ENCODE data around the gene FYB2. TPM values are rescaled to one million over a fixed set of nuclear protein-coding genes. Genes with fewer than 3 reads are reported as not detected.

The FYB2 gene
- polyA plus RNA-seq, 2 of the 4 experiments (the other 2 are of a cell fraction) = not detected

DNA sequence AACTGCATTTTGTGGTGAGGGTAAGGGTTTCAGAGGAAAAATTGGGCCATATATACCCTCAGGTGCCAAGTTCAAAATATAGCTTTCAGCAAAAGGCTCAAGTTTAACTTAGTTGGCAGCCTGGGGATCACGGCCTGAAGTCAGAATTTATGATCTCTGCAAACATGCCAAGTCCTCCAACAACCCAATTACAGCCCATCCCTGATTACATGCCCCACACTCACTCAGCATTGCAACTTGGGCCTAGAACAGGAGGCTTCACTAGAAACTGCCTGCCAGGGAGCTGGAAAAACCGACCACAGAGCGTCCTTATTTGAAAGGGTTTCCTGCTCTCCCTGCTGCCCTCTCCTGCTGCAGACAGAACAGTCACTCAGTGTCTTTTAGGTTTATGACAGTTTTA, 12.4 kb downstream of the FYB2 start:
- DNase-seq (ENCODE audit: low read depth in 1 of 2, low spot score in 1 of 2) (no peak), FAIRE-seq (no peak), ATAC-seq (no peak)
- no peak overlapping the region for H3K4me2 ChIP-seq
- H3K4me1 ChIP-seq = no peaks in the 10 kb centered on the region
- CTCF ChIA-PET = interaction anchor here (1.9 kb wide), 1 partner anchor 14 kb away, joined by 8 read pairs; no protein-coding TSS in a partner anchor
- no peaks in the 10 kb centered on the region for H3K9me3 ChIP-seq
- no peak overlapping the region for H3K27ac ChIP-seq
- H3K4me3 ChIP-seq = no peak overlapping the region
- TF ChIP-seq HOXA7 (CRISPR knock-in tag; IDR thresholded peaks at IDR 0.05) = no peak
- 31% methylated on average over 3 of the region's 3 CpGs for WGBS (ENCODE audit: missing lambda C conversion rate)
- POLR2A ChIA-PET = no interaction called here

GRCh38 chr1:56803561-56804156, 15.5 kb downstream of the FYB2 start:
- POLR2A ChIA-PET = no interaction called here
- FAIRE-seq (no peak), ATAC-seq (peak; percentile 87 to 93), DNase-seq (ENCODE audit: low read depth in 1 of 2, low spot score in 1 of 2) (peak; percentile 26 to 48)
- H3K4me2 ChIP-seq = no peak overlapping the region
- H3K9me3 ChIP-seq = no peaks in the 10 kb centered on the region
- CTCF ChIA-PET = interaction anchor here (0.6 to 2.3 kb wide), 12 partner anchors 11 to 1526 kb away, joined by 3 to 13 read pairs (median 3); partner anchors contain the start of gene PLPP3
- TF ChIP-seq EHF (CRISPR knock-in tag; IDR thresholded peaks at IDR 0.05) (no peak), GATA3 (IDR thresholded peaks at IDR 0.05; ENCODE audit: borderline replicate concordance) (no peak), MAZ (IDR thresholded peaks at IDR 0.05; ENCODE audit: borderline replicate concordance, low read depth, low read length) (no peak), SMC3 (IDR thresholded peaks at IDR 0.05) (peak; percentile 46; the same call in 2 of the 3 replicates), TP53 (CRISPR knock-in tag; IDR thresholded peaks at IDR 0.05) (no peak), ZNF302 (CRISPR knock-in tag; IDR thresholded peaks at IDR 0.05) (no peak), KDM1A (IDR thresholded peaks at IDR 0.05; ENCODE audit: low read depth) (no peak), CBX8 (IDR thresholded peaks at IDR 0.05) (no peak), NPAS2 (CRISPR knock-in tag; IDR thresholded peaks at IDR 0.05; ENCODE audit: borderline replicate concordance) (no peak), PBX3 (IDR thresholded peaks at IDR 0.05) (no peak), RAD21 (conservative IDR thresholded peaks at IDR 0.05 in 1 of 2, IDR thresholded peaks at IDR 0.05 in 1 of 2) (peak; percentile 43 to 62), PHF8 (IDR thresholded peaks at IDR 0.05; ENCODE audit: borderline replicate concordance, low read depth) (no peak)
- TF ChIP-seq, protein P1, sequence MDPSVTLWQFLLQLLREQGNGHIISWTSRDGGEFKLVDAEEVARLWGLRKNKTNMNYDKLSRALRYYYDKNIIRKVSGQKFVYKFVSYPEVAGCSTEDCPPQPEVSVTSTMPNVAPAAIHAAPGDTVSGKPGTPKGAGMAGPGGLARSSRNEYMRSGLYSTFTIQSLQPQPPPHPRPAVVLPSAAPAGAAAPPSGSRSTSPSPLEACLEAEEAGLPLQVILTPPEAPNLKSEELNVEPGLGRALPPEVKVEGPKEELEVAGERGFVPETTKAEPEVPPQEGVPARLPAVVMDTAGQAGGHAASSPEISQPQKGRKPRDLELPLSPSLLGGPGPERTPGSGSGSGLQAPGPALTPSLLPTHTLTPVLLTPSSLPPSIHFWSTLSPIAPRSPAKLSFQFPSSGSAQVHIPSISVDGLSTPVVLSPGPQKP (IDR thresholded peaks at IDR 0.05; ENCODE audit: low read depth, low read length) = no peak
- TF ChIP-seq, protein P2, sequence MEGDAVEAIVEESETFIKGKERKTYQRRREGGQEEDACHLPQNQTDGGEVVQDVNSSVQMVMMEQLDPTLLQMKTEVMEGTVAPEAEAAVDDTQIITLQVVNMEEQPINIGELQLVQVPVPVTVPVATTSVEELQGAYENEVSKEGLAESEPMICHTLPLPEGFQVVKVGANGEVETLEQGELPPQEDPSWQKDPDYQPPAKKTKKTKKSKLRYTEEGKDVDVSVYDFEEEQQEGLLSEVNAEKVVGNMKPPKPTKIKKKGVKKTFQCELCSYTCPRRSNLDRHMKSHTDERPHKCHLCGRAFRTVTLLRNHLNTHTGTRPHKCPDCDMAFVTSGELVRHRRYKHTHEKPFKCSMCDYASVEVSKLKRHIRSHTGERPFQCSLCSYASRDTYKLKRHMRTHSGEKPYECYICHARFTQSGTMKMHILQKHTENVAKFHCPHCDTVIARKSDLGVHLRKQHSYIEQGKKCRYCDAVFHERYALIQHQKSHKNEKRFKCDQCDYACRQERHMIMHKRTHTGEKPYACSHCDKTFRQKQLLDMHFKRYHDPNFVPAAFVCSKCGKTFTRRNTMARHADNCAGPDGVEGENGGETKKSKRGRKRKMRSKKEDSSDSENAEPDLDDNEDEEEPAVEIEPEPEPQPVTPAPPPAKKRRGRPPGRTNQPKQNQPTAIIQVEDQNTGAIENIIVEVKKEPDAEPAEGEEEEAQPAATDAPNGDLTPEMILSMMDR (IDR thresholded peaks at IDR 0.05) = peak; percentile 52
- TF ChIP-seq, protein P3, sequence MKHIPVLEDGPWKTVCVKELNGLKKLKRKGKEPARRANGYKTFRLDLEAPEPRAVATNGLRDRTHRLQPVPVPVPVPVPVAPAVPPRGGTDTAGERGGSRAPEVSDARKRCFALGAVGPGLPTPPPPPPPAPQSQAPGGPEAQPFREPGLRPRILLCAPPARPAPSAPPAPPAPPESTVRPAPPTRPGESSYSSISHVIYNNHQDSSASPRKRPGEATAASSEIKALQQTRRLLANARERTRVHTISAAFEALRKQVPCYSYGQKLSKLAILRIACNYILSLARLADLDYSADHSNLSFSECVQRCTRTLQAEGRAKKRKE (CRISPR knock-in tag; IDR thresholded peaks at IDR 0.05; ENCODE audit: low read depth) = no peak
- WGBS (ENCODE audit: missing lambda C conversion rate) = 12% methylated on average over 5 of the region's 5 CpGs
- H3K27ac ChIP-seq = no peak overlapping the region
- H3K4me1 ChIP-seq = no peaks in the 10 kb centered on the region
- no peak overlapping the region for H3K4me3 ChIP-seq

All from A549 (cell line).